Measurements from ENCODE around the gene SAXO2.
"Not testable (repeated sequence)": the region's sequence is repeated elsewhere in the genome, so short reads cannot be mapped to it uniquely, and the experiment has no call there.

SAXO2 gene

GRCh38 chr15:82314769-82315518 lies 52.3 kb downstream of the SAXO2 start:
- no peak for DNase-seq

- DNase-seq, result no peak
Measured at GRCh38 chr15:82315519-82316246, 53.1 kb downstream of the SAXO2 start.

DNA sequence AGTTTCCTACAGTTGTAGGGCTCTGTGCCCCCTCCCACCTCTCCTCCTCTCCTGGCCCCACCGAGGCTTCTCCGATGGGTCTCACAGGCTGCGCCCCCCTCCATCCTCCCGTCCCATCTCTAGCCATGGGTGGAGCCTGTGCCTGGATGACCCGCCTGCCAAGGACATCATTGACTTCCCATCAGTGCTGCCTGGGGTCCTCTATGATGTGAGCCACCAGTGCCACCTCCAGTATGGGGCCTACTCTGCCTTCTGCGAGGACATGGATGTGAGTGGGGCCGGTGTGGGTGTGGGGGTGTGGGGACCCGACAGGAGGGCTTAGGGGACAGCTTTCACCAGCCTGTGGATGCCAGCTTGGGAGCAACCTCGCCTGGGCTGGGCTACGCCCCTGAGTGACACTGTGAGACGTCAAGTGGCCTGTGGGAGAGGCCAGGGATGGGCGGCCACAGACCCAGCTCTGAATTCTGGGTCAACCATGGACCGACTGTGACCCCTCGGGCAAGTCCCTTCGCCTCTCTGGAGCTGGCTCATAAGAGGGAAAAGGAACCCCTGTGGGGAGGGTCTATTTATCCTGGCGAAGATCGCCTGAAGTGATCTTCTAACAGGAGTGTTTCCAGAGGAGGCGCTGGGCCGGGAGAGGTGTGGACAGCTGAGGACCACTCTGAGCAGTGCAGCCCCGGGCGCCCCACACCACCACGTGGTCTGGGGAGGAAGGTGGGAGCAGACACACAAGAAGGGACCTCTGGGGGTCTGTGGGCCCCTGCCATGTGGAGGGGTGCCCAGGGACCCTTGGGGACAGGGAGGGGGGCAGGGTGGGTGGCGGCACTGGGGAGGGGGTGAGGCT lies 53.9 kb downstream of the SAXO2 start:
- not testable (repeated sequence) for DNase-seq

- DNase-seq, result no peak
Measured at GRCh38 chr15:82317091-82317489, 54.5 kb downstream of the SAXO2 start.

- DNase-seq, result not testable (repeated sequence)
Measured at GRCh38 chr15:82317516-82317915, 54.9 kb downstream of the SAXO2 start.

- DNase-seq, result not testable (repeated sequence)
Measured at GRCh38 chr15:82318281-82318680, 55.7 kb downstream of the SAXO2 start.

DNA sequence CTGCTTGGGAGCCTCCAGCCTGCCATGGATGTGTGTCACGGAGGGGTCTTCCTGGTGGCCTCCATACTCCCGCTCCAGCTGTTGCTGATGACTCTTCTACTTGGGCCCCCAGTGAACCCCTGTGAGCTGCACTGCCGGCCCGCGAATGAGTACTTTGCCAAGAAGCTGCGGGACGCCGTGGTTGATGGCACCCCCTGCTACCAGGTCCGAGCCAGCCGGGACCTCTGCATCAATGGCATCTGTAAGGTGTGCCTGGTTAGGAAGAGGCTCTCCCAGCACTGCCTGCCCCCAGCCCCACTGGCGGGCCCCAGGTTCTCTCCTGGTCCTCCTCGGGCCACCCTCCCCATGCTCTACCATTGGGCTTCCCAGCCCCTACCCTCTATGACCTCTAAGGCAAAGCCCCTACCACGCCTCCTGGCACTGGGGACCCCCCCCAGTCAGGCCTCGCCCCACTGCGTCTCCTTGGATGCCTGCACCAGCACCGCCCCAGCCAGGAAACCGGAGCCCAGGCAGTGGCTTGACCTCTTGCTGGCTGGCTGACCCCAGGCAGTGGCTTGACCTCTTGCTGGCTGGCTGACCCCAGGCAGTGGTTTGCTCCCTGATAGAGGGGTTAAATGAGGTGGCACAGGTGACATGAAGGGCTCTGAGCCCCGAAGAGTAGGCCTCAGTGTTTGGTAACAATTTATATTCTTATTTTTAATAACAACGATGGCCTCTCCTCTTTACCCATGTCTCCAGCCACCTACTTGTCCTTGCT lies 57.1 kb downstream of the SAXO2 start:
- not testable (repeated sequence) for DNase-seq

GRCh38 chr15:82320861-82321260 lies 58.2 kb downstream of the SAXO2 start:
- not testable (repeated sequence) for DNase-seq

GRCh38 chr15:82322488-82322887 lies 59.9 kb downstream of the SAXO2 start:
- not testable (repeated sequence) for DNase-seq

DNA sequence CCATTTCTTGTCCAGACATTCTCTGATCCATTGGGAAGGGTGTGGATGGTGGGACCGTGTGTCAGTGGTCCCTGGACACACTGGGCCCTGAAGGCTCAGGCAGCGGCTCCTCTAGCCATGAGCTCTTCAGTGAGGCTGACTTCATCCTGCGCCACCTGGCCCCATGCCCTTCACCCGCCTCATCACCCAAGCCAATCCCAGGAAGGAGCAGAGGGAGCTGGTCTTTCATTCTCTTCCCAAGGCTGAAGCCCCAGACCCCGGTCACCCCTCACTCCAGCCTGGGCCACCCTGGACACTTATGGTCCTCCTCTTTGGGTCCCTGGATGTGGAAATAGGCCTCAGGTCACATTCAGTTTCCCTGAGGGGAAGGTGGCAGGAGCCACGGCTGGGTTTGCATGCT lies 62.2 kb downstream of the SAXO2 start:
- DNase-seq, result not testable (repeated sequence)

GRCh38 chr15:82325646-82326045 lies 63.0 kb downstream of the SAXO2 start:
- DNase-seq, result not testable (repeated sequence)

- not testable (repeated sequence) for DNase-seq
Measured at GRCh38 chr15:82326896-82327295, 64.3 kb downstream of the SAXO2 start.

DNA sequence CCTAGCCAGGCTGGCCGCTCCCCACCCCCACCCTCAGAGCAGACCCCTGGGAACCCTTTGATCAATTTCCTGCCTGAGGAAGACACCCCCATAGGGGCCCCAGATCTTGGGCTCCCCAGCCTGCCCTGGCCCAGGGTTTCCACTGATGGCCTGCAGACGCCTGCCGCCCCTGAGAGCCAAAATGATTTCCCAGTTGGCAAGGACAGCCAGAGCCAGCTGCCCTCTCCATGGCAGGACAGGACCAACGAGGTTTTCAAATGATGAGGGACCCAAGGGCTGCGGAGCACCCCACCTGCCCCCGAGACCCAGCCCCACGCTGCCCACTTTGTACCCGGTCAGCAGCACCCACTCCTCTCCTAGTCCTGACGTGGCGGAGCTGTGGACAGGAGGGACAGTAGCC lies 64.8 kb downstream of the SAXO2 start:
- DNase-seq, result not testable (repeated sequence)

GRCh38 chr15:82329039-82329438 lies 66.4 kb downstream of the SAXO2 start:
- not testable (repeated sequence) for DNase-seq

- not testable (repeated sequence) for DNase-seq
Measured at GRCh38 chr15:82330921-82331320, 68.3 kb downstream of the SAXO2 start.

- DNase-seq, result not testable (repeated sequence)
Measured at GRCh38 chr15:82331576-82332304, 69.1 kb downstream of the SAXO2 start.

- DNase-seq, result not testable (repeated sequence)
Measured at GRCh38 chr15:82332711-82333602, 70.3 kb downstream of the SAXO2 start.

DNA sequence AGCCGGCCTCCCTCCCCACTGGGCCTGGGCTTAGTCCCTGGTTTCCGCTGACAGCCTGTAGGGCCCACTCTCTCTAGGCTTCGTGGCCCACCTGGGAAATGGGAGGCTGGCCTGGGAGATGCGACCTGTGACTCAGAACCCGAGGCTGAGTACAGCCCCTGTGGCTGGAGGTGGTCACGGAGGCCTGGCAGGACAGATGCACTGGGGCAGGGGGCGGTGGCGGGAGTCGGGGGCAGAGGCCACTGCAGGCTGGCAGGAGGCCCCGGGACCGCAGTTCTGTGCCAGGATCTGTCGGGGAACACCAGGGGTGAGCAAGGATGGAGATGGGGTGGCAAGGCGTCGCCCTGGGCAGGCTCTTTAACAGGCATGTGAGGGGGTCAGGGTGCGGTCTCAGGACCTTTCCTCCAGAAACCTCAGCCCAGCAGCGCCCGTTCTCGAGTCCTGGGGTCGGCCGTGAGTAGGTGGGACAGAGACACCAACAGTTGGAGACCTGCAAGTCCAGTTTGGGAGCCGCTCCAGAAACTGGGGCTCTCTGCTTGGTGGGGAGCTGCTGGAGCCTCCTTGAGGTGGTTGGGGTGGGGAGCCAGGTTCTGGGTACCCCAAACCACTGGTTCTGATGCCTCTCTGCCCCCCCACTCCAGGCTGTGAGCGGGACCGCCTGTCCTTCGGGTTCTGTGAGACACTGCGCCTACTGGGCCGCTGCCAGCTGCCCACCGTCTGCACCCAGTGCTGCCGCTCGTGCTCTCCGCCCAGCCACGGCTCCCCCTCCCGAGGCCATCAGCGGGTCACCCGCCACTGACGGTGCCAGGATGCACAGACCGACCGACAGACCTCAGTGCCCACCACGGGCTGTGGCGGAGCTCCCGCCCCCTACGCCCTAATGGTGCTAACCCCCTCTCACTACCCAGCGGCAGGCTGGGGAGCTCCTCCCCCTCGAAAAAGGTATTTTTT lies 71.3 kb downstream of the SAXO2 start:
- not testable (repeated sequence) for DNase-seq

Data from GOT3 (cell line).